Stomach (tissue), 9 donors: Measurements from ENCODE around the gene SDF2L1. TPM values are rescaled to one million over a fixed set of nuclear protein-coding genes. Genes with fewer than 3 reads are reported as not detected.
"Not testable (repeated sequence)": the region's sequence is repeated elsewhere in the genome, so short reads cannot be mapped to it uniquely, and the experiment has no call there.

Experiments
- DNase-seq, 2 donors: peaks; one replicate each; pipeline versions ENCODE4 v3.0.0 to v3.0.0-alpha.2; 2013 to 2019
- H3K27ac ChIP-seq, 5 donors: fragments of 200-600 bp in 4 of 5; sonication (generic) in 4 of 5; one replicate each; pipeline ENCODE4 v1.5.1; 2013 to 2019; ENCODE audit warnings: mild to moderate bottlenecking in 1 of 5, moderate library complexity in 1 of 5
- H3K27me3 ChIP-seq, 3 donors: fragments of 200-600 bp; sonication (generic); one replicate each; pipeline ENCODE4 v1.5.1; 2017 to 2019; ENCODE audit warnings: mixed run types in 1 of 3
- H3K36me3 ChIP-seq, 4 donors: fragments of 200-600 bp; sonication (generic); 1 replicate in 3 of 4; 2 replicates in 1 of 4; pipeline ENCODE4 v1.5.1; 2016 to 2019
- H3K4me1 ChIP-seq, 4 donors: fragments of 200-600 bp; sonication (generic); one replicate each; pipeline ENCODE4 v1.5.1; 2016 to 2019
- H3K4me3 ChIP-seq, 4 donors: fragments of 200-600 bp; sonication (generic) in 3 of 4; one replicate each; pipeline ENCODE4 v1.5.1; 2016 to 2019; ENCODE audit warnings: mild to moderate bottlenecking in 1 of 4
- H3K9me3 ChIP-seq, 4 donors: fragments of 200-600 bp; sonication (generic); one replicate each; pipeline ENCODE4 v1.5.1; 2016 to 2019
- CTCF ChIP-seq, 7 experiments: fragments of 450-650 bp in 4 of 7; fragments of 200-600 bp in 3 of 7; sonication (generic) in 3 of 7; IDR thresholded peaks; one replicate each; pipeline ENCODE4 v1.5.1; 2016 to 2019; ENCODE audit warnings: antibody characterized with exemption in 7 of 7, control low read depth in 2 of 7, mild to moderate bottlenecking in 1 of 7
- EP300 ChIP-seq: sonication (generic); formaldehyde crosslinking; IDR thresholded peaks from one replicate; pipeline ENCODE4 v1.6.1; 2017; ENCODE audit warnings: antibody characterized with exemption
- POLR2A ChIP-seq, 4 donors: fragments of 450-650 bp; IDR thresholded peaks; one replicate each; pipeline ENCODE4 v1.6.1; 2016; ENCODE audit warnings: antibody characterized with exemption in 4 of 4, control low read depth in 2 of 4, mild to moderate bottlenecking in 1 of 4, moderate library complexity in 1 of 4
- POLR2AphosphoS5 ChIP-seq, 3 donors: sonication (generic); formaldehyde crosslinking; IDR thresholded peaks; one replicate each; pipeline ENCODE4 v1.6.1; 2016; ENCODE audit warnings: antibody characterized with exemption in 3 of 3
- WGBS, 5 donors: extraction: QIAGEN DNeasy Blood & Tissue Kit in 3 of 5; methylation state at CpG; one replicate each; pipeline versions ENCODE4 v1.1.5 to v1.1.7; 2013 to 2018; 5-methylcytosine and 5-hydroxymethylcytosine counted together
- intact Hi-C: fragments of 100-400 bp; cut with DNase I; formaldehyde crosslinking; loops from one replicate; pipeline ENCODE4 v1.15.1; 2023; ENCODE audit warnings: low total_unique reads
- polyA plus RNA-seq, 3 donors: library from polyadenylated mRNA; stranded (reverse); fragments of 200-250 nt; gene quantifications; one replicate each; pipeline ENCODE4 v1.2.3, GENCODE V29; 2013
- total RNA-seq, 5 donors: library from RNA; depleted of rRNA; stranded (reverse); fragments of >200 nt; gene quantifications; one replicate each; pipeline versions ENCODE4 v1.1.0 to v1.2.3, GENCODE V29; 2014 to 2016
- donor health status: healthy with polysubstance abuse.
- donor health status: Bipolar disorder and iron deficiency.
- donor health status: healthy.

The SDF2L1 gene
- total and polyA plus RNA-seq, 8 donors, result 4.0 to 101 (median 36.4) TPM; not detected in 1

DNA sequence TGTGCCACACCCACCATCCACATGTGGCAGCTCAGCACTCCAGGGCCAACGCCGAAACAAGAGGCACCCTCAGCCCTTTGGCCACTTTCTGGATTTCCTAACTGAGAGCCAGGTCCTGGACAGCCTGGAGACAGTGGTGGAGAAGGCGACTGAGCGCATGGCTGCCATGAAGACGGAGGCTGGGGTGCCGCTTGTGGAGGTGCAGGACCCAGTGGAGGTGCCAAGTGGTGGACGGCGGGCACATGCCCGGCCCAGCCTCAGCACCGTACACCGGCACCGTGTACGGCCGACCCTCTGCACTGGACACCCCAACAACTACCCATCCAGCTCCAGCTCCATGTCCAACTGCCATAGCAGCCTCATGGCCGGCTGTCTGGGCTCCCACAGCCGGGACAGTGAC is 8.0 kb upstream of the SDF2L1 start:
- Histone ChIP-seq H3K4me3 (no peak overlapping the region), H3K4me1 (peaks cover 7 to 10% (median 8%) of the 10 kb centered on the region in 4 donors), H3K36me3 (no peaks in the 10 kb centered on the region), H3K9me3 (no peaks in the 10 kb centered on the region), H3K27me3 (no peaks in the 10 kb centered on the region), H3K27ac (no peak overlapping the region)
- no peak for TF ChIP-seq POLR2AphosphoS5 (IDR thresholded peaks at IDR 0.05)
- no peak for TF ChIP-seq EP300
- no peak for TF ChIP-seq CTCF (IDR thresholded peaks at IDR 0.05)
- no peak for TF ChIP-seq POLR2A (IDR thresholded peaks at IDR 0.05)
- no peak for DNase-seq
- intact Hi-C loops, result no loop called here
- WGBS, 5 donors, result 94 to 98% (median 96%) methylated on average over 12 to 16 of the region's 16 CpGs

GRCh38 chr22:21634844-21635243 is 7.3 kb upstream of the SDF2L1 start:
- WGBS, 5 donors, result 82 to 88% (median 85%) methylated on average over 8 to 19 of the region's 19 CpGs
- no peak for DNase-seq
- Histone ChIP-seq H3K4me3 (no peak overlapping the region), H3K27me3 (no peaks in the 10 kb centered on the region), H3K36me3 (no peaks in the 10 kb centered on the region), H3K4me1 (peaks cover 5 to 7% (median 6%) of the 10 kb centered on the region in 4 donors), H3K27ac (no peak overlapping the region), H3K9me3 (no peaks in the 10 kb centered on the region)
- TF ChIP-seq EP300 (no peak), POLR2AphosphoS5 (IDR thresholded peaks at IDR 0.05) (no peak), CTCF (IDR thresholded peaks at IDR 0.05) (no peak), POLR2A (IDR thresholded peaks at IDR 0.05) (no peak)
- intact Hi-C loops, result no loop called here

GRCh38 chr22:21635771-21636510 is 6.2 kb upstream of the SDF2L1 start:
- no peak for DNase-seq
- TF ChIP-seq CTCF (IDR thresholded peaks at IDR 0.05) (no peak), POLR2AphosphoS5 (IDR thresholded peaks at IDR 0.05) (no peak), EP300 (no peak), POLR2A (IDR thresholded peaks at IDR 0.05) (no peak)
- Histone ChIP-seq H3K27me3 (no peaks in the 10 kb centered on the region), H3K27ac (no peak overlapping the region), H3K36me3 (no peaks in the 10 kb centered on the region), H3K4me1 (peaks cover 0 to 2% (median under 1%) of the 10 kb centered on the region in 4 donors), H3K4me3 (no peak overlapping the region), H3K9me3 (no peaks in the 10 kb centered on the region)
- WGBS, 5 donors, result 82 to 86% (median 85%) methylated on average over 13 to 15 of the region's 15 CpGs
- intact Hi-C loops, result no loop called here

DNA sequence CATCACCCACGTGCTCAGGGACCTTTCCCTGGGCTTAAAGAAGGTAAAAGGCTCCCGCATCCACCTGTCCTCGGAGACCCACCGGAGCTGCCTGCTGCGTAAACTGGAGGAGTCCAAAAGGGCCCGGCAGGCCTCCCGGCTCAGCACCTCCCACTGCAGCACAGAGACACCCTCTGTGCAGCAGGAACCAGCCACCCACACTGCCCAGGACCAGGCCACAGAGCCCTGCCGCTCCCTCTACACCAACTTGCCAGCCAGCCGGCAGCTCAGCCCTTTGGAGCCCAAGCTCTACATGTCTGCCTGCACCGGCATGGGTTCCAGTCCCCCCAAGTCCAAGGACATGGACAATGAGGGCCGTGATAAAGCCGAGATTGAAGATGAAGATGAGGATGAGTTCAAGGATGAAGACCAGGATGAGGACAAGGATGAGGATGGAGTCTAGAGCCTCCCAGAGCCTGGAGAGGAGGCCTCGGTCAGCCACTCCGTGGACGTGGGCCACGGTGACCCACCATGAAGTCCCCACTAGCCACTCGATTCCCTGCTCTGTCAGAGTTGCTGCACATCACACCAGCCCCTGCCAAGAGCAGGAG is 5.4 kb upstream of the SDF2L1 start:
- H3K36me3 ChIP-seq, result no peaks in the 10 kb centered on the region
- no peak overlapping the region for H3K4me3 ChIP-seq
- no peaks in the 10 kb centered on the region for H3K27me3 ChIP-seq
- H3K4me1 ChIP-seq, result peaks cover 6 to 10% (median 8%) of the 10 kb centered on the region in 4 donors
- no peak overlapping the region for H3K27ac ChIP-seq
- intact Hi-C loops, result no loop called here
- TF ChIP-seq CTCF (IDR thresholded peaks at IDR 0.05) (no peak), POLR2A (IDR thresholded peaks at IDR 0.05) (no peak), EP300 (no peak), POLR2AphosphoS5 (IDR thresholded peaks at IDR 0.05) (no peak)
- 88 to 95% (median 93%) methylated on average over 13 to 17 of the region's 17 CpGs for WGBS, 5 donors
- DNase-seq, result no peak
- no peaks in the 10 kb centered on the region for H3K9me3 ChIP-seq

- H3K36me3 ChIP-seq, H3K27me3 ChIP-seq, intact Hi-C loops, H3K27ac ChIP-seq, H3K9me3 ChIP-seq, DNase-seq, H3K4me3 ChIP-seq: not testable (repeated sequence)
- WGBS, 5 donors, result 82 to 96% (median 87%) methylated on average over 2 of the region's 2 CpGs
- peaks cover 6 to 13% (median 11%) of the 10 kb centered on the region in 4 donors for H3K4me1 ChIP-seq
Observed at GRCh38 chr22:21637450-21637849, 4.7 kb upstream of the SDF2L1 start.
